ENCODE results near the gene NPY1R. TPM values are rescaled to one million over a fixed set of nuclear protein-coding genes. Genes with fewer than 3 reads are reported as not detected.

NPY1R gene
- 3.8 TPM for polyA plus RNA-seq (2013, experiment 1 of 2)
- polyA plus RNA-seq (2013, experiment 2 of 2), result 3.3 TPM

DNA sequence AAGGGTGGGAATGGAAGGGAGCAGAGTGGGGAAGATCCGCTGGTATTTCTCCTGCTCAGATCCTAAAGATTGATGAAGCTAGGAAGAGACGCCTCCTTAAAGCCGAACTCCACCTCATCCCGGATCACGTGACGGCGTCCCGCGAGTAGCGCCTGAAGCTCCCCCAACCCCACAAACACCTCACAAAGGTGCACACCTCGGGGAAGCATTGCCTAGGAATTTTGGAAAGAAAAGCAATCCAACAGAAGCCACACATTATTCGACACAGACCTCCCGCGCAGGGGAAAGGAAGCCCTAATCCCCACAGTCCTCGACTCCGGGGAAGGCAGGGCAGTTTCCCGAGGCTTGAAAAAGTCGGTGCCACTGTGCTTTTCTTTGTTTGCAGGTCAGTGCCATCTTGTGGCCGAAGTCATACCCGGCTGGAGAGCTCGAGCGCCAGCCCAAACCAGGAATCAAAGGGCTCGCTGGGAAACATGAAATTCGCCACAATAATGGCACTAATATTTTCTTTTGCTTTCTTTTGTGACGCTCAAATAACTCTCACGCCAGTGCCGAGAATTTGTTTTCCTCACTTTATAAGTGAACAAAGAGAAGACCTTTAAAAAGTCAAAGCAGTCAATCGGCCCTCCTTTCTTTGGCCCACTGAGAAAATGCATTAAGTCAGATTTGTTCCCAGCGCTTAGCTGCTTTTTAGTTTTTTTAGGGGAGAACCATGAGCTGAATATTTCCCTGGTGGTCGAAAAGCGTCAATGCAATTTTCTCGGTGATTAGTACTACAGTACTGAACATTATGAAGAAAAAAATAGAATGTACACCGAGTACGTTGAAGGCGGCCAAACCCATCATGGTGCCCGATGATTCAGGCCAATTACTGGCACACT is at the start of gene NPY1R:
NPY1R (minus strand) TSS at position 71 of the 881 bp plus-strand sequence. CDS start 6,042 bp downstream, outside the sequence.
- H3K36me3 ChIP-seq (ENCODE audit: insufficient read depth, low read length), result no peaks in the 10 kb centered on the region
- no peaks in the 10 kb centered on the region for H3K4me1 ChIP-seq (ENCODE audit: insufficient read depth, low read length)
- peak within 1 kb of the TSS; percentile 79 for H3K9ac ChIP-seq (ENCODE audit: low read depth, low read length)
- peak within 1 kb of the TSS; percentile 68 for H3K4me3 ChIP-seq (ENCODE audit: low read length)
- peaks cover 6% of the 10 kb centered on the region; the same call in 1 of the 2 replicates for H3K9me3 ChIP-seq (ENCODE audit: insufficient read depth, low read depth, low read length)
- 14% methylated on average over 35 of the region's 36 CpGs for WGBS
- H3K27me3 ChIP-seq (ENCODE audit: insufficient read depth, low read length), result peaks cover 25% of the 10 kb centered on the region
- H3K27ac ChIP-seq (ENCODE audit: low read depth, low read length), result no peak within 1 kb of the TSS

DNA sequence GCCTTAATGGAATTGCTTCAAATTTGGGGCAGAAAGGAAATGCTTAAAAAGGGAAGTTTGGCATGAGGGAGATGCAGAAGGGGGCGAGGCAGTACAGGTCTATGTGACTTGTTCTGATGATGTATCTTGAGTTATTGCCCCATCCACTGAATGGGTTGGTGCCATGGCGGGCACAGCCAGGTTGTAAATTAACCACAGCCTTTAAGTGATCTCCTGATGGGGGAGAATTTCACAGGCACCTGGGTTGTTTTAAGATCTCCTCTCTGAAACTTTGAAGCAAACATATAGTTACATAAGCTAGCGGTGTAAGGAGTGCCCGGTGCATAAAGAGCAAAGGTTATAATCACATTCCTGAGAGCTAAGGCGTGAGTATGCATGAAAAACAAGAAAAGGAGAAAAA is 48.3 kb upstream of the NPY1R start:
- WGBS, result 89% methylated on average over 5 of the region's 5 CpGs
- H3K27ac ChIP-seq (ENCODE audit: low read depth, low read length), result no peak overlapping the region
- H3K27me3 ChIP-seq (ENCODE audit: insufficient read depth, low read length), result no peaks in the 10 kb centered on the region
- no peaks in the 10 kb centered on the region for H3K36me3 ChIP-seq (ENCODE audit: insufficient read depth, low read length)
- no peaks in the 10 kb centered on the region for H3K4me1 ChIP-seq (ENCODE audit: insufficient read depth, low read length)
- no peak overlapping the region for H3K9ac ChIP-seq (ENCODE audit: low read depth, low read length)
- H3K4me3 ChIP-seq (ENCODE audit: low read length), result no peak overlapping the region
- no peaks in the 10 kb centered on the region for H3K9me3 ChIP-seq (ENCODE audit: insufficient read depth, low read depth, low read length)

DNA sequence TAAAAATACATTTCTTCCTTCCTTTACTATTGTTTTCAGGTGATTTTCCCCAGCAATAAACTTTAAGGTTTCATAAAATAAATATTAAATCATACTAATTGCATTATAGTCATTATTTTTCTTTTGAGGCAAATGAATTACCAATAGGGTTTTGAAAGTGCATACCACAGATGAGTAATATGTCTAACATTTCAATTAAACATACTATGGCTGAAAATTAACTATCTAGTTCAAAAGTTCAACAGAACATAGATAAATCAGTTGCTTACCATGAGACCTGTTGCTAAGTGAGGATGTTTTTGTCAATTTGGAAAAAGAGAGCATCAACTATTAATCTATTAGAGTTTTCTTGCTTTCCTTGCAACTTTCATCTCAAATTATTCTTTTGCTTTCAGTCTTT is 46.3 kb upstream of the NPY1R start:
- Histone ChIP-seq H3K4me3 (ENCODE audit: low read length) (no peak overlapping the region), H3K4me1 (ENCODE audit: insufficient read depth, low read length) (no peaks in the 10 kb centered on the region)

DNA sequence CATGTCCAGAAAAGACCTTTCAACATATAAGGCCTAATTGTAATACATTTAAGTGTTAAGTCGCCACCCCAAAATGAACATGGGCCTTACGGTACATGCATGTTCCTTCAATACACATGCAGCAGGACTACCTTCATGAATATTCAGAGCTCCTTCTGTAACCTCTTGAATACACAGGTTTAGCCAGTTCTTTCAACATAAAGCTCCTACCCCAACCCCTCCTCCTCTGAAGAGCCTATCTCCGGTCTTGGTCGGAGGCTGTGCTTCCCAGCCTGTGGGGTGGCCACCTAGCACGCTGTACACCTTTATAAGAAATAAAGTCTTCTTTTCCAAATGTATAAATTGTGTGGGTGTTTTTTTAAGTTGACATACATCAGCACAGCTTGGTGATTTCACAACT is 39.6 kb upstream of the NPY1R start:
- Histone ChIP-seq H3K27me3 (ENCODE audit: insufficient read depth, low read length) (no peaks in the 10 kb centered on the region), H3K4me1 (ENCODE audit: insufficient read depth, low read length) (no peaks in the 10 kb centered on the region; the same call in 1 of the 2 replicates), H3K9ac (ENCODE audit: low read depth, low read length) (no peak overlapping the region), H3K27ac (ENCODE audit: low read depth, low read length) (no peak overlapping the region), H3K36me3 (ENCODE audit: insufficient read depth, low read length) (no peaks in the 10 kb centered on the region), H3K4me3 (ENCODE audit: low read length) (no peak overlapping the region), H3K9me3 (ENCODE audit: insufficient read depth, low read depth, low read length) (no peaks in the 10 kb centered on the region)
- 92% methylated on average over 4 of the region's 5 CpGs for WGBS

More for the DNA sequence above, 46.3 kb upstream of the NPY1R start:
- Histone ChIP-seq H3K9me3 (ENCODE audit: insufficient read depth, low read depth, low read length) (no peaks in the 10 kb centered on the region), H3K27me3 (ENCODE audit: insufficient read depth, low read length) (no peaks in the 10 kb centered on the region), H3K36me3 (ENCODE audit: insufficient read depth, low read length) (no peaks in the 10 kb centered on the region), H3K9ac (ENCODE audit: low read depth, low read length) (no peak overlapping the region), H3K27ac (ENCODE audit: low read depth, low read length) (no peak overlapping the region)

DNA sequence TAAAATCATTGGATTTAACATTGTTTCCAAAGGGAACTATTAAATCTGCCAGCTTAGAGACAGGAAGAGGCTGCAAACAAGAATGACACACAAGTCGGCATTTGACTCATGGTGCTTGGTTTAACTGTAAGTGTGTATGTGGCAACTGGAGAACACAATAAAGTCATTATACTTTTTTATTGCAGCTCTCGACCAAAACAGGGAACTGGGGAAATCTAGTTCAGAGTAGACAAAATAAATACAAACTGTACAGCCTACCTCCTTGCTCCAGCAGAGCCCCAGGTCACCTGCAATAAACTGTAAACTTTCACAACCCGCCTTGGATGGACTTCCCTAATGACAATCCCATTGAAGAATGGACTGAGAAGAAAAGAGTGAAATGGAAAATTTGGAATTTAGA is 35.3 kb upstream of the NPY1R start:
- H3K9me3 ChIP-seq (ENCODE audit: insufficient read depth, low read depth, low read length), result no peaks in the 10 kb centered on the region
- H3K9ac ChIP-seq (ENCODE audit: low read depth, low read length), result no peak overlapping the region
- no peaks in the 10 kb centered on the region; the same call in 1 of the 2 replicates for H3K4me1 ChIP-seq (ENCODE audit: insufficient read depth, low read length)
- no peak overlapping the region for H3K4me3 ChIP-seq (ENCODE audit: low read length)
- H3K36me3 ChIP-seq (ENCODE audit: insufficient read depth, low read length), result no peaks in the 10 kb centered on the region
- no peaks in the 10 kb centered on the region for H3K27me3 ChIP-seq (ENCODE audit: insufficient read depth, low read length)
- H3K27ac ChIP-seq (ENCODE audit: low read depth, low read length), result no peak overlapping the region
- 72% methylated on average over 2 of the region's 3 CpGs for WGBS

DNA sequence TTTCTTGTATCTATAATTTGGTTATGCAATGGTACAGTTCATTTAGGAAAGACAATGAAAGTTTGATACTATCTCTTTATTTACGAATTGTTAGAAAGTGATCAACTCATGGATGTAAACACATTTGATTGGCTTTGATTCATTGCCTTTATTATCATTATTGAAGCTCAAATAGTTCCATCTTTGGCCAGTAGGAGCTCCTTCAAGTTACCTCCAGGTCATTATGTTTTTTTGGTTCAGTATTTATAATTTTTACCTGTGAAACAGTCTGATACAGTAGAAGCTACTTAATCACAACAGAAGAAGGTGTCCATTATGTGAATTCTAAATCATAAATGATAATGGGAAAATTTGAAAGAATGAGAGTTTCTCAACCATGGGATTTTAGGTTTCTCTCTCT is 23.7 kb upstream of the NPY1R start:
- 100% methylated on average over 1 of the region's 1 CpG for WGBS
- no peak overlapping the region for H3K27ac ChIP-seq (ENCODE audit: low read depth, low read length)
- no peak overlapping the region for H3K9ac ChIP-seq (ENCODE audit: low read depth, low read length)
- no peaks in the 10 kb centered on the region for H3K9me3 ChIP-seq (ENCODE audit: insufficient read depth, low read depth, low read length)
- no peak overlapping the region for H3K4me3 ChIP-seq (ENCODE audit: low read length)
- no peaks in the 10 kb centered on the region for H3K27me3 ChIP-seq (ENCODE audit: insufficient read depth, low read length)
- no peaks in the 10 kb centered on the region for H3K4me1 ChIP-seq (ENCODE audit: insufficient read depth, low read length)
- H3K36me3 ChIP-seq (ENCODE audit: insufficient read depth, low read length), result no peaks in the 10 kb centered on the region

DNA sequence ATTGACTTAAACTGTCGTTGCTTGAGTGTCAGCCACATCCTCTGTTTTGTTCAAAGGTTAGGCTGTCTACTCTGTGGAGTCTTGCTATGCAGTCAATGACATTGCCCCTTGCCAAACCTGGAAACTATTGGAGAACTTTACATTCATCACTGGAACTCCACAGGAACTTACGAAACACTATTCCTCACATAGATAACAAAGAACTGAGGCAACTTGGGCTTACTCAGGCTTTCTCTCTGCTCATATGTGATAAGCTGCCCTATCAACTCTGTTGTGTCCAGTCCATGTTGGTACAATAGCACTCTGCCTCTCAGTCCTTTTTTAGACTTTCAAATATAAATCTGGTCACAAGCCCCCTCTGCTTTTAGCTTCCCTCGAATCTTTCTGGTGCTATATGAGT is 20.7 kb upstream of the NPY1R start:
- no peaks in the 10 kb centered on the region for H3K27me3 ChIP-seq (ENCODE audit: insufficient read depth, low read length)
- WGBS, result 83% methylated on average over 2 of the region's 3 CpGs
- no peak overlapping the region for H3K9ac ChIP-seq (ENCODE audit: low read depth, low read length)

DNA sequence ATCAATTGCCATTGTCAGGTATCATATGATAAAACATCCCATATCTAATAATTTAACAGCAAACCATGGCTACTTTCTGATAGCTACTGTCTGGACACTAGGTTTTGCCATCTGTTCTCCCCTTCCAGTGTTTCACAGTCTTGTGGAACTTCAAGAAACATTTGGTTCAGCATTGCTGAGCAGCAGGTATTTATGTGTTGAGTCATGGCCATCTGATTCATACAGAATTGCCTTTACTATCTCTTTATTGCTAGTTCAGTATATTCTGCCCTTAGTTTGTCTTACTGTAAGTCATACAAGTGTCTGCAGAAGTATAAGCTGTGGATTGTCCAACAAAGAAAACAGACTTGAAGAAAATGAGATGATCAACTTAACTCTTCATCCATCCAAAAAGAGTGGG is 18.3 kb upstream of the NPY1R start:
- peaks cover 9% of the 10 kb centered on the region; the same call in 1 of the 2 replicates for H3K27me3 ChIP-seq (ENCODE audit: insufficient read depth, low read length)
- no peaks in the 10 kb centered on the region for H3K4me1 ChIP-seq (ENCODE audit: insufficient read depth, low read length)
- no peak overlapping the region for H3K27ac ChIP-seq (ENCODE audit: low read depth, low read length)
- no peaks in the 10 kb centered on the region for H3K9me3 ChIP-seq (ENCODE audit: insufficient read depth, low read depth, low read length)
- no peaks in the 10 kb centered on the region for H3K36me3 ChIP-seq (ENCODE audit: insufficient read depth, low read length)
- no peak overlapping the region for H3K4me3 ChIP-seq (ENCODE audit: low read length)
- H3K9ac ChIP-seq (ENCODE audit: low read depth, low read length), result no peak overlapping the region

More for the DNA sequence above, 20.7 kb upstream of the NPY1R start:
- Histone ChIP-seq H3K4me1 (ENCODE audit: insufficient read depth, low read length) (no peaks in the 10 kb centered on the region), H3K36me3 (ENCODE audit: insufficient read depth, low read length) (no peaks in the 10 kb centered on the region), H3K27ac (ENCODE audit: low read depth, low read length) (no peak overlapping the region), H3K4me3 (ENCODE audit: low read length) (no peak overlapping the region), H3K9me3 (ENCODE audit: insufficient read depth, low read depth, low read length) (no peaks in the 10 kb centered on the region)

DNA sequence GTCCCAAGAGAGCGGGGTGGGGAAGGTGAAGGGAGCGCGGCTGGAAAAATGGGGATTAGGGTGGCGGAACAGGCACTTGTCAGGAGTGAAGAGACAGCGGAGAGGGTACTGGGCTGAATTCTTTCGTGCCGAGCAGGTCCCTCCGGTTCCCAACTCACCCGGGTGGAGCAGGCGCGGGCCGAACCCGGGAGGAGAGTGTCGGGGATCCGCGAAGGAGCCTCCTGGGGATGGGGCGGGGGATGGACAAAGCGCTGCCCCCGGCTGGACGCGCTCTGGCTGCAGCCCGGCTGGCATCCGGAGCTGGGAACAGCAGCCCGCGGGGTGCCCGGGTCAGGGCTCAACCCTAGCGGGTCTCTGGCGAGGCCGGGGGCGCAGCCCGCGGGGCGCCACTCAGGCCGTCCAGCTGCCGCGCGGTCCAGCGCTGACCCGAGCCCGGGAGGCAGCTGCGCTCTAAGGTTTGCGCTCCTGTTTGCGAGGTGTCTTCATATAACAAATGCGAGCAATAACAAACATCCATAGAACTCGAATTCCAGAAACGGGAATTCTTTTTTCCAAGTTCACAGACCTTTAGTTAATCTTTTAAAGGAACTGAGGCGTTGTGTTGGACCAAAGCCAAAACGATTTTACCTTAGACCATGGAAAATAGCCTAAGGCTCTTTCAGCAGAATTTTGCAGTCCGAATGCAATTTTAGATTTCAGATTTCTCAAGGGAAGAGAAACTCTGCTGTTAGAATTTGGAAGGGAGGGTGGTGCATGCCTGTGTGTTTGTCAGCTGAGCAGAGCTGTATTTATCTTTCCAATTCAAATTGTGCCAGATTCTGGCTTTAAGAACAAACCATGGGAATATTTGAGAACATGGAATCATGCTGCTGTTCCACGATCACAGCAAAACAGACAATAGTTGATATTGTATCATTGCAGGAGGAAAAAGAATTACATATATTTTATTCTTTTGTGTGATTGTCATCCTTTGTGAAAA is 12.0 kb upstream of the NPY1R start:
- Histone ChIP-seq H3K9me3 (ENCODE audit: insufficient read depth, low read depth, low read length) (no peaks in the 10 kb centered on the region), H3K36me3 (ENCODE audit: insufficient read depth, low read length) (no peaks in the 10 kb centered on the region), H3K27me3 (ENCODE audit: insufficient read depth, low read length) (peaks cover 66% of the 10 kb centered on the region), H3K4me3 (ENCODE audit: low read length) (peak overlapping the region; percentile 84), H3K27ac (ENCODE audit: low read depth, low read length) (no peak overlapping the region), H3K4me1 (ENCODE audit: insufficient read depth, low read length) (peaks cover 4% of the 10 kb centered on the region; the same call in 1 of the 2 replicates), H3K9ac (ENCODE audit: low read depth, low read length) (peak overlapping the region; percentile 54; the same call in 1 of the 2 replicates)
- 2% methylated on average over 50 of the region's 50 CpGs for WGBS

DNA sequence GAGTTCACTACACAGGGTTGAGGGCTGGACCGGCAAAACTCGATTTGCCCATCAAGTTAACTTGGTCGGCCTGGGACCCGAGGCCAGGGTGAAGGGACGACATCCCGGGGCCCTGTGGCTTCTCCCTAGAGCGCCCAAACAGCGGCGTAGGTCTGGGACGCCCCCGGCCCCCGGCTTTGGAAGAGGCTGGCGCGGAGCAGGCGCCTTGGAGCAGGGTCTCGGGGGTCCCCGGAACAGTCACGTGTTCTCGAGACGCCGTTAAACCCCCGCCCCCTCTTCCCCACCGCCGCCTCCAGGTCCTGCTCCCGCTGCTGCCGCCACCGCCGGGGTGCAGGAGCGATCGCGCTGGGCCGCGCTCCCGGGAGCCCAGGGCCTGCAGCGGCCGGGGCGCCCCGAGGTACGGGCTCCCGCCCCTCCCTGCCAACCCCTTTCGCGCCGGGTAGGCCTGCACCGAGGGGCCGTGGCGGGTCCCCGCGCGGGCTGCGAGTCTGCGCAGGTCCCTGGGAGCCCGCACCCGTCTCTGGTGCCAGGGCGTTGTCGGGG is 11.3 kb upstream of the NPY1R start, which contains the start of gene NPY5R:
NPY5R (plus strand) TSS at position 289 of the 543 bp plus-strand sequence. CDS start 6,382 bp downstream, outside the sequence.
- H3K4me3 ChIP-seq (ENCODE audit: low read length), result peak within 1 kb of the TSS; percentile 84

More for the DNA sequence above, 11.3 kb upstream of the NPY1R start, which contains the start of gene NPY5R:
- peaks cover 70% of the 10 kb centered on the region for H3K27me3 ChIP-seq (ENCODE audit: insufficient read depth, low read length)
- H3K9me3 ChIP-seq (ENCODE audit: insufficient read depth, low read depth, low read length), result no peaks in the 10 kb centered on the region
- WGBS, result under 1% methylated on average over 55 of the region's 55 CpGs
- H3K9ac ChIP-seq (ENCODE audit: low read depth, low read length), result peak within 1 kb of the TSS; percentile 54; the same call in 1 of the 2 replicates
- no peak within 1 kb of the TSS for H3K27ac ChIP-seq (ENCODE audit: low read depth, low read length)
- H3K36me3 ChIP-seq (ENCODE audit: insufficient read depth, low read length), result no peaks in the 10 kb centered on the region
- peaks cover 4% of the 10 kb centered on the region; the same call in 1 of the 2 replicates for H3K4me1 ChIP-seq (ENCODE audit: insufficient read depth, low read length)

Measured in HUES64 (cell line).